WTC11 (cell line): Measurements from ENCODE around the gene INKA1.

Experiments
- ESRRA ChIP-seq: sonication (generic); formaldehyde crosslinking; IDR thresholded peaks from 2 replicates; pipeline ENCODE4 v1.8.1; 2022; ENCODE audit warnings: mild to moderate bottlenecking, missing genetic modification reagents, borderline replicate concordance
- FOXP1 ChIP-seq: sonication (generic); formaldehyde crosslinking; IDR thresholded peaks from 2 replicates; pipeline ENCODE4 v1.8.0; 2022; ENCODE audit warnings: missing genetic modification reagents, mild to moderate bottlenecking, moderate library complexity, borderline replicate concordance
- NR2C2 ChIP-seq: sonication (generic); formaldehyde crosslinking; IDR thresholded peaks from 2 replicates; pipeline ENCODE4 v1.8.0; 2022; ENCODE audit warnings: mild to moderate bottlenecking, missing genetic modification reagents
- TP53 ChIP-seq: sonication (generic); formaldehyde crosslinking; IDR thresholded peaks from 2 replicates; pipeline ENCODE4 v1.8.1; 2023; ENCODE audit warnings: mild to moderate bottlenecking, missing genetic modification reagents
- ZNF671 ChIP-seq: fragments of 250-450 bp; sonication (Bioruptor Pico); IDR thresholded peaks from 2 replicates; pipeline ENCODE4 v1.8.0; 2021; ENCODE audit warnings: mild to moderate bottlenecking
- TF ChIP-seq, protein P1 (sequence below): sonication (generic); formaldehyde crosslinking; IDR thresholded peaks from 2 replicates; pipeline ENCODE4 v1.8.0; 2022; ENCODE audit warnings: mild to moderate bottlenecking, missing genetic modification reagents
- TF ChIP-seq, protein P2 (sequence below): fragments of 200-600 bp; IDR thresholded peaks from 2 replicates; pipeline ENCODE4 v1.8.0; 2022; ENCODE audit warnings: antibody characterized with exemption
- TF ChIP-seq, protein P3 (sequence below): sonication (generic); formaldehyde crosslinking; IDR thresholded peaks from 2 replicates; pipeline ENCODE4 v1.8.1; 2023; ENCODE audit warnings: mild to moderate bottlenecking, missing genetic modification reagents, borderline replicate concordance
- TF ChIP-seq, protein P4 (sequence below): sonication (generic); formaldehyde crosslinking; IDR thresholded peaks from 2 replicates; pipeline ENCODE4 v1.8.1; 2022; ENCODE audit warnings: mild to moderate bottlenecking, moderate library complexity, missing genetic modification reagents
- TF ChIP-seq, protein P5 (sequence below): sonication (generic); formaldehyde crosslinking; IDR thresholded peaks from 2 replicates; pipeline ENCODE4 v1.8.1; 2023; ENCODE audit warnings: mild to moderate bottlenecking, moderate library complexity, missing genetic modification reagents

DNA sequence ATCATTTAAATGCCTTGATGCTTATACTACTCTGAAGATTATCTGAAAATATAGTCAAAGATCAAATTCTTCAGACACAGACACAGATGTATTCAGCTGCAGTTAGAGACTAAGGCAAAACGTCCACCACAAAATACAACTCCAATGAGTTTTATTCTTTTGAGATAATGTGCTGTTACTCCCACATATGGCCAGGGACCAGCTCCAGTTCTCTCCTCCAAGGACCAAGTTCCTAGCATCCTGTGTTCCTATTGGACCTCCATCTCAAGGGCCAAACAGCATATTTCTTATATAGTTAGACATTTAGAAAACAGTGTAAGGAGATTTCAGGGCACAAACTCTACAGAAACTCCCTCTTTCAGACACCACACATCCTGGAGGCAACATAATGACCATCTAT, 43.8 kb upstream of the INKA1 start:
- TF ChIP-seq, protein P1, sequence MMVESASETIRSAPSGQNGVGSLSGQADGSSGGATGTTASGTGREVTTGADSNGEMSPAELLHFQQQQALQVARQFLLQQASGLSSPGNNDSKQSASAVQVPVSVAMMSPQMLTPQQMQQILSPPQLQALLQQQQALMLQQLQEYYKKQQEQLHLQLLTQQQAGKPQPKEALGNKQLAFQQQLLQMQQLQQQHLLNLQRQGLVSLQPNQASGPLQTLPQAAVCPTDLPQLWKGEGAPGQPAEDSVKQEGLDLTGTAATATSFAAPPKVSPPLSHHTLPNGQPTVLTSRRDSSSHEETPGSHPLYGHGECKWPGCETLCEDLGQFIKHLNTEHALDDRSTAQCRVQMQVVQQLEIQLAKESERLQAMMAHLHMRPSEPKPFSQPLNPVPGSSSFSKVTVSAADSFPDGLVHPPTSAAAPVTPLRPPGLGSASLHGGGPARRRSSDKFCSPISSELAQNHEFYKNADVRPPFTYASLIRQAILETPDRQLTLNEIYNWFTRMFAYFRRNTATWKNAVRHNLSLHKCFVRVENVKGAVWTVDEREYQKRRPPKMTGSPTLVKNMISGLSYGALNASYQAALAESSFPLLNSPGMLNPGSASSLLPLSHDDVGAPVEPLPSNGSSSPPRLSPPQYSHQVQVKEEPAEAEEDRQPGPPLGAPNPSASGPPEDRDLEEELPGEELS (CRISPR knock-in tag) = no peak
- TF ChIP-seq, protein P2, sequence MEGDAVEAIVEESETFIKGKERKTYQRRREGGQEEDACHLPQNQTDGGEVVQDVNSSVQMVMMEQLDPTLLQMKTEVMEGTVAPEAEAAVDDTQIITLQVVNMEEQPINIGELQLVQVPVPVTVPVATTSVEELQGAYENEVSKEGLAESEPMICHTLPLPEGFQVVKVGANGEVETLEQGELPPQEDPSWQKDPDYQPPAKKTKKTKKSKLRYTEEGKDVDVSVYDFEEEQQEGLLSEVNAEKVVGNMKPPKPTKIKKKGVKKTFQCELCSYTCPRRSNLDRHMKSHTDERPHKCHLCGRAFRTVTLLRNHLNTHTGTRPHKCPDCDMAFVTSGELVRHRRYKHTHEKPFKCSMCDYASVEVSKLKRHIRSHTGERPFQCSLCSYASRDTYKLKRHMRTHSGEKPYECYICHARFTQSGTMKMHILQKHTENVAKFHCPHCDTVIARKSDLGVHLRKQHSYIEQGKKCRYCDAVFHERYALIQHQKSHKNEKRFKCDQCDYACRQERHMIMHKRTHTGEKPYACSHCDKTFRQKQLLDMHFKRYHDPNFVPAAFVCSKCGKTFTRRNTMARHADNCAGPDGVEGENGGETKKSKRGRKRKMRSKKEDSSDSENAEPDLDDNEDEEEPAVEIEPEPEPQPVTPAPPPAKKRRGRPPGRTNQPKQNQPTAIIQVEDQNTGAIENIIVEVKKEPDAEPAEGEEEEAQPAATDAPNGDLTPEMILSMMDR = no peak
- no peak for TF ChIP-seq ZNF671 (CRISPR knock-in tag)
- TF ChIP-seq, protein P3, sequence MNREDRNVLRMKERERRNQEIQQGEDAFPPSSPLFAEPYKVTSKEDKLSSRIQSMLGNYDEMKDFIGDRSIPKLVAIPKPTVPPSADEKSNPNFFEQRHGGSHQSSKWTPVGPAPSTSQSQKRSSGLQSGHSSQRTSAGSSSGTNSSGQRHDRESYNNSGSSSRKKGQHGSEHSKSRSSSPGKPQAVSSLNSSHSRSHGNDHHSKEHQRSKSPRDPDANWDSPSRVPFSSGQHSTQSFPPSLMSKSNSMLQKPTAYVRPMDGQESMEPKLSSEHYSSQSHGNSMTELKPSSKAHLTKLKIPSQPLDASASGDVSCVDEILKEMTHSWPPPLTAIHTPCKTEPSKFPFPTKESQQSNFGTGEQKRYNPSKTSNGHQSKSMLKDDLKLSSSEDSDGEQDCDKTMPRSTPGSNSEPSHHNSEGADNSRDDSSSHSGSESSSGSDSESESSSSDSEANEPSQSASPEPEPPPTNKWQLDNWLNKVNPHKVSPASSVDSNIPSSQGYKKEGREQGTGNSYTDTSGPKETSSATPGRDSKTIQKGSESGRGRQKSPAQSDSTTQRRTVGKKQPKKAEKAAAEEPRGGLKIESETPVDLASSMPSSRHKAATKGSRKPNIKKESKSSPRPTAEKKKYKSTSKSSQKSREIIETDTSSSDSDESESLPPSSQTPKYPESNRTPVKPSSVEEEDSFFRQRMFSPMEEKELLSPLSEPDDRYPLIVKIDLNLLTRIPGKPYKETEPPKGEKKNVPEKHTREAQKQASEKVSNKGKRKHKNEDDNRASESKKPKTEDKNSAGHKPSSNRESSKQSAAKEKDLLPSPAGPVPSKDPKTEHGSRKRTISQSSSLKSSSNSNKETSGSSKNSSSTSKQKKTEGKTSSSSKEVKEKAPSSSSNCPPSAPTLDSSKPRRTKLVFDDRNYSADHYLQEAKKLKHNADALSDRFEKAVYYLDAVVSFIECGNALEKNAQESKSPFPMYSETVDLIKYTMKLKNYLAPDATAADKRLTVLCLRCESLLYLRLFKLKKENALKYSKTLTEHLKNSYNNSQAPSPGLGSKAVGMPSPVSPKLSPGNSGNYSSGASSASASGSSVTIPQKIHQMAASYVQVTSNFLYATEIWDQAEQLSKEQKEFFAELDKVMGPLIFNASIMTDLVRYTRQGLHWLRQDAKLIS (CRISPR knock-in tag) = no peak
- TF ChIP-seq NR2C2 (CRISPR knock-in tag) = no peak
- TF ChIP-seq, protein P4, sequence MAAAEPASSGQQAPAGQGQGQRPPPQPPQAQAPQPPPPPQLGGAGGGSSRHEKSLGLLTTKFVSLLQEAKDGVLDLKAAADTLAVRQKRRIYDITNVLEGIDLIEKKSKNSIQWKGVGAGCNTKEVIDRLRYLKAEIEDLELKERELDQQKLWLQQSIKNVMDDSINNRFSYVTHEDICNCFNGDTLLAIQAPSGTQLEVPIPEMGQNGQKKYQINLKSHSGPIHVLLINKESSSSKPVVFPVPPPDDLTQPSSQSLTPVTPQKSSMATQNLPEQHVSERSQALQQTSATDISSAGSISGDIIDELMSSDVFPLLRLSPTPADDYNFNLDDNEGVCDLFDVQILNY (CRISPR knock-in tag) = no peak
- TF ChIP-seq, protein P5, sequence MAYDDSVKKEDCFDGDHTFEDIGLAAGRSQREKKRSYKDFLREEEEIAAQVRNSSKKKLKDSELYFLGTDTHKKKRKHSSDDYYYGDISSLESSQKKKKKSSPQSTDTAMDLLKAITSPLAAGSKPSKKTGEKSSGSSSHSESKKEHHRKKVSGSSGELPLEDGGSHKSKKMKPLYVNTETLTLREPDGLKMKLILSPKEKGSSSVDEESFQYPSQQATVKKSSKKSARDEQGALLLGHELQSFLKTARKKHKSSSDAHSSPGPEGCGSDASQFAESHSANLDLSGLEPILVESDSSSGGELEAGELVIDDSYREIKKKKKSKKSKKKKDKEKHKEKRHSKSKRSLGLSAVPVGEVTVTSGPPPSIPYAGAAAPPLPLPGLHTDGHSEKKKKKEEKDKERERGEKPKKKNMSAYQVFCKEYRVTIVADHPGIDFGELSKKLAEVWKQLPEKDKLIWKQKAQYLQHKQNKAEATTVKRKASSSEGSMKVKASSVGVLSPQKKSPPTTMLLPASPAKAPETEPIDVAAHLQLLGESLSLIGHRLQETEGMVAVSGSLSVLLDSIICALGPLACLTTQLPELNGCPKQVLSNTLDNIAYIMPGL (CRISPR knock-in tag) = no peak
- no peak for TF ChIP-seq FOXP1
- no peak for TF ChIP-seq TP53 (CRISPR knock-in tag)
- TF ChIP-seq ESRRA (CRISPR knock-in tag) = no peak
